Peyer's patch (tissue), 4 donors: Measurements from ENCODE around the gene SNRNP200. TPM values are rescaled to one million over a fixed set of nuclear protein-coding genes. Genes with fewer than 3 reads are reported as not detected.
A peak's percentile ranks its signal among the peaks of the same experiment; 100 is the strongest.

Experiments
- DNase-seq, 3 donors: peaks; one replicate each; pipeline ENCODE4 v3.0.0-alpha.2; 2017 to 2019
- H3K27ac ChIP-seq, 4 donors: fragments of 200-600 bp; sonication (generic); one replicate each; pipeline ENCODE4 v1.5.1; 2016 to 2019
- H3K27me3 ChIP-seq, 2 donors: fragments of 200-600 bp; sonication (generic); one replicate each; pipeline ENCODE4 v1.5.1; 2019
- H3K36me3 ChIP-seq, 3 donors: fragments of 200-600 bp; sonication (generic); one replicate each; pipeline ENCODE4 v1.5.1; 2016 to 2019
- H3K4me1 ChIP-seq, 4 donors: fragments of 200-600 bp; sonication (generic); one replicate each; pipeline ENCODE4 v1.5.1; 2016 to 2019
- H3K4me3 ChIP-seq, 4 donors: fragments of 200-600 bp; sonication (generic); 1 replicate in 3 of 4; 2 replicates in 1 of 4; pipeline ENCODE4 v1.5.1; 2016 to 2019; ENCODE audit warnings: mild to moderate bottlenecking in 1 of 4
- H3K9me3 ChIP-seq, 4 donors: fragments of 200-600 bp; sonication (generic); one replicate each; pipeline ENCODE4 v1.5.1; 2016 to 2019; ENCODE audit warnings: mild to moderate bottlenecking in 1 of 4
- POLR2A ChIP-seq, 2 donors: fragments of 450-650 bp; IDR thresholded peaks; one replicate each; pipeline ENCODE4 v1.5.1; 2017; ENCODE audit warnings: antibody characterized with exemption in 2 of 2, mild to moderate bottlenecking in 2 of 2, moderate library complexity in 2 of 2
- total RNA-seq, 4 donors: library from RNA; depleted of rRNA; stranded (reverse); fragments of >200 nt; gene quantifications; one replicate each; pipeline ENCODE4 v1.1.0, GENCODE V29; 2016
- TF ChIP-seq, protein P1 (sequence below), 6 experiments: fragments of 450-650 bp in 4 of 6; fragments of 200-600 bp in 2 of 6; sonication (generic) in 1 of 6; IDR thresholded peaks; one replicate each; pipeline ENCODE4 v1.5.1; 2017 to 2019; ENCODE audit warnings: antibody characterized with exemption in 6 of 6, mild to moderate bottlenecking in 3 of 6, moderate library complexity in 1 of 6

The SNRNP200 gene
- total RNA-seq, 4 donors from 2014 or later: 96.7 to 189 (median 119) TPM

DNA sequence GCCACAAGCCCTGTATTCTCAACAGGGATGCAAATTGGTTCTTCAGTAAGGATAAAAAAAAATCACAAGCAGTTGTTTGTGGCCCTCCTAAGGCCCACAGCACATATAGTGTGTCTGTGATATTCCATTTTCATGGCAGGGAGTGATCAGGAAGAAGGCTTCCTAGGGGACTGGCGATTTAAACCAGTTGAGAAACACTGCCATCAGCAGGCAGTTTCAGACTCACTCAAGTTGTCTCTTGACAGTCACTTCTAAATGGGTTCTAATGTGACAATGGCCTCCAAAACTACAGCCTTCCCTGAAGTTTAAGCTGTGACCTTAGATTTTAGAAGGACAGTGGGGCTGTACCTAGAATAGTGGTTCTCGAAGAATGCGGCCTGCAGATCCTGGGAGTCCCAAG lies 33.4 kb downstream of the SNRNP200 start:
- Histone ChIP-seq H3K27ac (no peak overlapping the region), H3K9me3 (no peaks in the 10 kb centered on the region), H3K4me1 (peaks cover 0 to 8% (median 3%) of the 10 kb centered on the region in 4 donors), H3K36me3 (peaks cover 0 to 89% (median 0%) of the 10 kb centered on the region in 3 donors), H3K27me3 (no peaks in the 10 kb centered on the region), H3K4me3 (no peak overlapping the region)
- no peak for TF ChIP-seq POLR2A (IDR thresholded peaks at IDR 0.05)
- TF ChIP-seq, protein P1, sequence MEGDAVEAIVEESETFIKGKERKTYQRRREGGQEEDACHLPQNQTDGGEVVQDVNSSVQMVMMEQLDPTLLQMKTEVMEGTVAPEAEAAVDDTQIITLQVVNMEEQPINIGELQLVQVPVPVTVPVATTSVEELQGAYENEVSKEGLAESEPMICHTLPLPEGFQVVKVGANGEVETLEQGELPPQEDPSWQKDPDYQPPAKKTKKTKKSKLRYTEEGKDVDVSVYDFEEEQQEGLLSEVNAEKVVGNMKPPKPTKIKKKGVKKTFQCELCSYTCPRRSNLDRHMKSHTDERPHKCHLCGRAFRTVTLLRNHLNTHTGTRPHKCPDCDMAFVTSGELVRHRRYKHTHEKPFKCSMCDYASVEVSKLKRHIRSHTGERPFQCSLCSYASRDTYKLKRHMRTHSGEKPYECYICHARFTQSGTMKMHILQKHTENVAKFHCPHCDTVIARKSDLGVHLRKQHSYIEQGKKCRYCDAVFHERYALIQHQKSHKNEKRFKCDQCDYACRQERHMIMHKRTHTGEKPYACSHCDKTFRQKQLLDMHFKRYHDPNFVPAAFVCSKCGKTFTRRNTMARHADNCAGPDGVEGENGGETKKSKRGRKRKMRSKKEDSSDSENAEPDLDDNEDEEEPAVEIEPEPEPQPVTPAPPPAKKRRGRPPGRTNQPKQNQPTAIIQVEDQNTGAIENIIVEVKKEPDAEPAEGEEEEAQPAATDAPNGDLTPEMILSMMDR (IDR thresholded peaks at IDR 0.05): no peak
- DNase-seq: no peak

DNA sequence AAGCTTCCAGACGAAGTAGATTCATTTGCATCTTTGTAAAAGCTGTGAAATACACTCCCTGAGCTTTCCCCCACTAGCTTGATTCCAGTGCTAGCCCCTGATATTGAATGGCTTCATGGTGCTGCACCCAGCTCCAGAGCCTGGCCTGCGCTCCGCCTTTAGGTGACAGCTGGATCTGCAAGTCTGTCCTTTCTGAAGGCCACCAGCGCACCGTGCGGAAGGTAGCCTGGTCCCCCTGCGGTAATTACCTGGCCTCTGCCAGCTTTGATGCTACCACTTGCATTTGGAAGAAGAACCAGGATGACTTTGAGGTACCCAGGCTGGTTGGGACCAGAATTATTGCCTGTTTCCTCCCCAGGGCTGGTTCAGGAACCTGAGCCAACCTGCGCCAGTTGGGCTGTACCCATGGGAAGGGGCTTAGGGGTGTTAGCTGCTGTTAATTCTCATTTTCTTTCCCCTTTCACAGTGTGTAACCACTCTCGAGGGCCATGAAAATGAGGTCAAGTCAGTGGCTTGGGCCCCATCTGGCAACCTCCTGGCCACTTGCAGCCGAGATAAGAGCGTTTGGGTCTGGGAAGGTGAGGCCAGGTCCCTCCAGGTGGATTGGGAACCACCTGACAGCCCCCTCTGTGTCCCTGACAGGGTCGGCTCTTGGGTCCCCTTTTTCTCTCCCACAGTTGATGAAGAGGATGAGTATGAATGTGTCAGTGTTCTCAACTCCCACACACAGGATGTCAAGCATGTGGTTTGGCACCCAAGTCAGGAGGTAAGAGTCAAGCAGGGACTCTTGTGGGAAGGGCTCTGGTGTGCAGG lies 38.0 kb downstream of the SNRNP200 start:
- peak; percentile 26 to 72 (median 65) for DNase-seq
- H3K27ac ChIP-seq: no peak overlapping the region
- H3K36me3 ChIP-seq: peaks cover 0 to 48% (median 0%) of the 10 kb centered on the region in 3 donors
- no peaks in the 10 kb centered on the region for H3K9me3 ChIP-seq
- peaks cover 0 to 34% (median 16%) of the 10 kb centered on the region in 4 donors for H3K4me1 ChIP-seq
- TF ChIP-seq, protein P1 (IDR thresholded peaks at IDR 0.05): peak in 4 of 6 experiments; percentile 28 to 53 (median 48)
- TF ChIP-seq POLR2A (IDR thresholded peaks at IDR 0.05): no peak
- peak overlapping the region in 1 of 4 donors; percentile 90 for H3K4me3 ChIP-seq
- H3K27me3 ChIP-seq: no peaks in the 10 kb centered on the region

DNA sequence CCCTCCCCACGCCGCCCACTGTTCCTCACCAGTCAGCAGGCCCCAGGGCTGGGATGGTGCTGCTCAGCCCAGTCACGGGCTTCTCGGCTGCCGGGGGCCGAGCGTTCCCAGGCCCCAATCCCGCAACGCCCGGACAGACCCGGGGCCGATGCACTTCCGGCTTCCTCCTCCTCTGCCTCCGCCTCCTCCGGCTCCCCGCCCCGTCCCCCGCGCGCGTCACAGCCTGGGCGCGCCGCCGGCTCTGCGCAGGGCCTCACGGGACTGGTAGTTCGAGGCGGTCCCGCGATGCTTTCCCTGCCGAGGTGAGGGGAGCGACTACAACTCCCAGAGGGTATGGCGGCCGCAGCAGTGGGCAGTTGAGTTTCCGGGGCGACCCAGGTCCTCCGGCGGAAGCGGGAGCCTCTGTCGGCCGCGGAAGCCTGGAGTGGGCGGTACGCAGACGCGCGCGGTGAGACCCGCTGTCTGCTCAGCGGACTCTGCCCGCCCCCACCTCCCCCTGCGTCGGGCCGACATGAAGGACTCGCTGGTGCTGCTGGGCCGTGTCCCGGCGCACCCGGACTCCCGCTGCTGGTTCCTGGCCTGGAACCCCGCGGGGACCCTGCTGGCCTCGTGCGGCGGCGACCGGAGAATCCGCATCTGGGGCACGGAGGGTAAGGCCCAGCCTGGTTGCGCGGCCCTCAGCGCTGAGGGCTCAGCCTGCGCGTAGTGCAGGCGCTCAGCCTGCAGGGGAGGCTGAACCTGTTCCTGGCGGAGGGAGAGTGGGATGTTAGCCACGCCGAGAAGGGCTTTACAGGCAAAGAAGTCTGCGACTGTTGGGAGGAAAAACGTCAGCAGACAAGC lies 39.3 kb downstream of the SNRNP200 start, which contains the start of the genes CIAO1 and TMEM127:
Gene CIAO1 (plus strand): TSS at position 386 of the 840 bp plus-strand sequence. CDS start 126 bp downstream, at position 512.
Gene TMEM127 (minus strand): TSS at position 158 of the 840 bp plus-strand sequence. CDS start 616 bp downstream, outside the sequence.
- TF ChIP-seq, protein P1 (IDR thresholded peaks at IDR 0.05): peak in 4 of 6 experiments; percentile 14 to 57 (median 40)
- peak; percentile 91 to 92 for TF ChIP-seq POLR2A (IDR thresholded peaks at IDR 0.05)

DNA sequence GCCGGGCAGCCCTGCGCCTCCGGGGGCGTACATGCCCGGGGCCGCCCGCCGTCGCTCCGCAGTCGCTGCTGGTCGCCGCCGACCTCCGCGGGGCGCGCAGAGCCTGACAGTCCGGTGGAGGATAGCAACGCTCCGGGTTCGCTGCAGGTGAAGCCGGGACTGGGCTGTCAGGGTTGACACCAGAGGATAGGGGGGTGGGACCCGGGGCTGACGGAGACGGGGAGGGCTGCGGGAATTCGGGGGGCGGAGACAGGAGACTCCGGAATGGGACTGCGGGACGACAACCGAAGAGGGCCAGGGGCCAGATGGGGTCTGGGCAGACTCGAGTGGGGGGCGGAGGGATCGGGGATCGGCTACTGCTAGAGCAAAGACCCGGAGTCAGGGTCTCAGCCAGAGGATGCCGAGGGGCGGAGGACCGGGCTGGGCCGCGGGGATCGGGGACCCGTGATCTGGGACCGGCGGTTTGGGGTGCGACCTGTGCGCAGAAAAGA lies 40.0 kb downstream of the SNRNP200 start:
- Histone ChIP-seq H3K27ac (peak overlapping the region; percentile 91 to 96 (median 93)), H3K4me1 (peaks cover 9 to 53% (median 23%) of the 10 kb centered on the region in 4 donors), H3K9me3 (no peaks in the 10 kb centered on the region), H3K36me3 (peaks cover 0 to 34% (median 0%) of the 10 kb centered on the region in 3 donors), H3K4me3 (peak overlapping the region; percentile 72 to 90 (median 82)), H3K27me3 (no peaks in the 10 kb centered on the region)
- peak in 2 of 3 donors; percentile 44 to 75 for DNase-seq
- no peak for TF ChIP-seq POLR2A (IDR thresholded peaks at IDR 0.05)
- TF ChIP-seq, protein P1 (IDR thresholded peaks at IDR 0.05): no peak

More for the DNA sequence above, 39.3 kb downstream of the SNRNP200 start, which contains the start of the genes CIAO1 and TMEM127:
- Histone ChIP-seq H3K4me1 (peaks cover 4 to 46% (median 18%) of the 10 kb centered on the region in 4 donors), H3K9me3 (no peaks in the 10 kb centered on the region), H3K36me3 (peaks cover 0 to 37% (median 0%) of the 10 kb centered on the region in 3 donors), H3K27ac (peak within 1 kb of the TSS; percentile 91 to 96 (median 93)), H3K4me3 (peak within 1 kb of the TSS; percentile 72 to 90 (median 82)), H3K27me3 (no peaks in the 10 kb centered on the region)
- DNase-seq: peak; percentile 98 to 99 (median 98)
